Transverse colon (tissue), 4 donors: Measurements from ENCODE around the gene JKAMP.

Experiments
- POLR2A ChIP-seq: fragments of 450-650 bp; IDR thresholded peaks from one replicate; pipeline ENCODE4 v1.6.1; 2016; ENCODE audit warnings: antibody characterized with exemption, mild to moderate bottlenecking, moderate library complexity
- POLR2AphosphoS5 ChIP-seq, 3 donors: sonication (generic); formaldehyde crosslinking; IDR thresholded peaks; one replicate each; pipeline ENCODE4 v1.6.1; 2016; ENCODE audit warnings: antibody characterized with exemption in 3 of 3
- TF ChIP-seq, protein P1 (sequence below), 5 experiments: fragments of 200-600 bp in 3 of 5; fragments of 450-650 bp in 2 of 5; sonication (generic) in 3 of 5; IDR thresholded peaks; 1 replicate in 2 of 5; 2 replicates in 3 of 5; pipeline ENCODE4 v1.5.1; 2016 to 2017; ENCODE audit warnings: antibody characterized with exemption in 5 of 5, inconsistent platforms in 3 of 5, mild to moderate bottlenecking in 2 of 5, moderate library complexity in 1 of 5

DNA sequence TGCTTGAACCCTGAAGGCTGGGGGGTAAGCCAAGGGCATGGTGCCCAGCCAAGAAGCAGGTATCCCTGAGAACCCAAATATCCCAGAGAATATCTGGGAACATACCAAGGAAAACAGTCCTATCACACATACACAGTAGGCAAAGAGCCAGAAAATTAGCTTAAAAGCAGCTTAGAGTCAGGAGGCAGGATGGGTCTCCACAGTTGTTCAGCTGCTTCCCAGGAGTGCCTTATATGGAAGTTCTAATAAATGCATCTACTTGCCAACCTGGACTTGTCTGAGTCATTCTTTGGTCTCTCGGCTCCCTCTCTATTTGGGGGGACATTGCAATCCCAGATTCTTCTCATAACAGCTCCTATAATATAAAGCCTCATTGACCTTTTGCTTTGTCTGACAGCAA lies 10.1 kb upstream of the JKAMP start:
- TF ChIP-seq, protein P1, sequence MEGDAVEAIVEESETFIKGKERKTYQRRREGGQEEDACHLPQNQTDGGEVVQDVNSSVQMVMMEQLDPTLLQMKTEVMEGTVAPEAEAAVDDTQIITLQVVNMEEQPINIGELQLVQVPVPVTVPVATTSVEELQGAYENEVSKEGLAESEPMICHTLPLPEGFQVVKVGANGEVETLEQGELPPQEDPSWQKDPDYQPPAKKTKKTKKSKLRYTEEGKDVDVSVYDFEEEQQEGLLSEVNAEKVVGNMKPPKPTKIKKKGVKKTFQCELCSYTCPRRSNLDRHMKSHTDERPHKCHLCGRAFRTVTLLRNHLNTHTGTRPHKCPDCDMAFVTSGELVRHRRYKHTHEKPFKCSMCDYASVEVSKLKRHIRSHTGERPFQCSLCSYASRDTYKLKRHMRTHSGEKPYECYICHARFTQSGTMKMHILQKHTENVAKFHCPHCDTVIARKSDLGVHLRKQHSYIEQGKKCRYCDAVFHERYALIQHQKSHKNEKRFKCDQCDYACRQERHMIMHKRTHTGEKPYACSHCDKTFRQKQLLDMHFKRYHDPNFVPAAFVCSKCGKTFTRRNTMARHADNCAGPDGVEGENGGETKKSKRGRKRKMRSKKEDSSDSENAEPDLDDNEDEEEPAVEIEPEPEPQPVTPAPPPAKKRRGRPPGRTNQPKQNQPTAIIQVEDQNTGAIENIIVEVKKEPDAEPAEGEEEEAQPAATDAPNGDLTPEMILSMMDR (IDR thresholded peaks at IDR 0.05), result no peak
- TF ChIP-seq POLR2AphosphoS5 (IDR thresholded peaks at IDR 0.05) (no peak), POLR2A (no peak)
